ENCODE measurements around the gene ADRM1.
A peak's percentile ranks its signal among the peaks of the same experiment; 100 is the strongest.

The ADRM1 gene

GRCh38 chr20:62302341-62303061 is at the start of gene ADRM1:
Gene ADRM1, plus strand, starts transcription at chr20:62302997. Its CDS starts 572 bp downstream, at chr20:62303569.
- peak; percentile 96 for DNase-seq

GRCh38 chr20:62253398-62253797 is 49.4 kb upstream of the ADRM1 start:
- DNase-seq, result no peak

DNA sequence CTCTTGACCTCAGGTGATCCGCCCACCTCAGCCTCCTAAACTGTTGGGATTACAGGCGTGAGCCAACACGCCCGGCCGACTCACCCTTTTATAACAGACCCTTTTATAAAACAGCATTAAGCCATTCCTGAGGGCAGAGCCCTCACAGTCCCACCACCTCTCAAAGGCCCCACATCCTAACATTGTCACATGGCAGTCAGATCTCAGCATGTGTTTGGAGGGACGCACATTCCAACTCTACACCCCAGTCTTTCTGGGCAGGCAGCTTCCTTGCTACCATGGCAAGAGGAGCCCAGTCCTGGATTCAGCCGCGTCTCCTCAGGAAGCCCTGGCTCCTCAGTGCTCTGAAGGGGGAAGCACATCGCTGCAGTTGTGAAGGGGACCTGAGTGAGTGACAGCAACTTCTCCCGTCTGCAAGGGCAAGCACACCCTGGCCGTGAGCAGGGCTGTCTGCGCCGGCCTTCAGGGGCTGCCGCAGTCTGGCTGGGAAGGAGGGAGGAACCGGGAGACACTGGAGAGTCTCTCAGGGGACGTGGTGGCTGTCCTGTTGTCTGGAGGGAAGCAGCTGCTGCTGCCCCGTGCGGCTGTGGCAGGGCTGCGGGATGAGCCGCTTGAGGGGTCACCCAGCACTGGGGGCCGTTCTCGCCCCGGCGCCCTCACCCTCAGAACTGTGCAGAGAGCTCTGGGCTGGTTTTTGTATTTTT is 48.6 kb upstream of the ADRM1 start:
- DNase-seq, result no peak

DNA sequence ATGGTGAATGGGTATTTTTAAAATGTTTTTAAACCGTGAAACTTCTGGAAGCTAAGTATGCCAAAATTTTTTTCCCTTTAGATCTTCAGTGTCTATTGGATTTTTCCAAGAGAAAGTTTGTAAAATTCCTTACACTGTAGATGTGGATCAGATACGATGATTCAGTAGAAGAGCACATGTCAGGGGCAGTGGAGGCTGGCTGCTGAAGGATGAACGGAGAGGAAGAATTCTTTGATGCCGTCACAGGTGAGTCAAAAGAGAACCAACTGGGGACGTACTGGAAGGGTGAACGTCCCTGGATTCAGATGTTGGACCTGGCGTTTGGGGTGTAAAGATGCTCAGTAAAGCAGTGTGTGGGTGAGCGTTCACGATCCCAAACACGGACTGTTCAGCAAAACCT is 46.8 kb upstream of the ADRM1 start:
- DNase-seq, result no peak

DNA sequence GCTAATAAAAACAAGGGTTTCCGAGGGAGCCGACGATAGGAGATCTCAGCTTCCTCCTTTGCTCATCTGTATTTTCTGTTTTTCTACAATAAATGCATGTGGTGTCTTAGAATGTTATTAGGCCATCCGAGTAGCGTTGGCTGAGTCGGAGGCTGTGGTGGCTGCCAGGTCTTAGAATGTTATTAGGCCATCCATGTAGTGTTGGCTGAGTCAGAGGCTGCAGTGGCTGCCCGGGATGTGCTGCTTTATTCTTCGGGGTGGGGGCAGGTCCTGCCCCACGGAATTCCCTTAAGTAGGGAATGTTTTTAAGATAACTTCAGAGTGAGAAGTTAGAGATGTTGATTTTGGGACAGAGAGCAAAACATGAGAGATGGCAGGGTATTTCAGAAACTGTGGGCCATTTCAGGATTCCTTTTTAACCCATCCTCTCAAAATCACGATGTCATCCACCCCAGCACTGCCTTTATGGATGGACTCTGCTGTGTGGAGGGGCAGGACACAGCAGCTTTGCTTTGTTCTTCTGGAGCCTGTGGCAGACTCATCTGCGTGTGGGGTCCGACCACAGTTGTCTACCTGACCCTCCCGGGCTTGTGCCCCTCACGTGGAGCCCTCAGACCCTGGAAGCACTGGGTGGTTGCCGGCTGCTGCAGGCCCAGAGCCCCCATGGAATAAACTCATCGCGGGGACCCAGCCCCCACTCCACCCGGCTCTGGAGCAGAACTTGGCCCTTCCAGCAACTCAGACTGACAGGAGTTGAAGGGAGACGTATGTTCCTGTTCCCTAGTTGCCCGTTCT is 44.1 kb upstream of the ADRM1 start:
- no peak for DNase-seq

GRCh38 chr20:62259294-62259565 is 43.6 kb upstream of the ADRM1 start:
- DNase-seq, result no peak

GRCh38 chr20:62262064-62262463 is 40.7 kb upstream of the ADRM1 start:
- no peak for DNase-seq

DNA sequence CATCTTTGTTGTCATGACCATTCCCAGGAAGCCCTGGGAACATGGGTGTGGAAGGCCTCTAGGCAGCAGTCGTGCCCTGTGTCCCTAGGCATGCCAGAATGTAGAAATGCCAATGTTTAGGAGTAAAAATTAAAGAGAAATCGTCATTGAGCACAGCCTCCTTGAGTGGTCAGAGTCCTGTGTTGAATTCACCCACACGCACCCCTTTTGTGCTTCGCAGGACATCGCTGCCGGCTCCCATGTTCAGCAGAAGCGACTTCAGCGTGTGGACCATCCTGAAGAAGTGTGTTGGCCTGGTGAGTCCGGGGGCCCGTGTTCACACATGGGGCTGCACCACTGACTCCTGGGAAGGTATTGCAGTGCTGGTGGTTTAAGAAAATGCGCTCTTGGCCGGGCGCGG is 39.4 kb upstream of the ADRM1 start:
- no peak for DNase-seq

- DNase-seq, result no peak
Observed at GRCh38 chr20:62265365-62265764, 37.4 kb upstream of the ADRM1 start.

- no peak for DNase-seq
Observed at GRCh38 chr20:62266340-62266739, 36.5 kb upstream of the ADRM1 start.

GRCh38 chr20:62266851-62267250 is 35.9 kb upstream of the ADRM1 start:
- DNase-seq, result no peak

DNA sequence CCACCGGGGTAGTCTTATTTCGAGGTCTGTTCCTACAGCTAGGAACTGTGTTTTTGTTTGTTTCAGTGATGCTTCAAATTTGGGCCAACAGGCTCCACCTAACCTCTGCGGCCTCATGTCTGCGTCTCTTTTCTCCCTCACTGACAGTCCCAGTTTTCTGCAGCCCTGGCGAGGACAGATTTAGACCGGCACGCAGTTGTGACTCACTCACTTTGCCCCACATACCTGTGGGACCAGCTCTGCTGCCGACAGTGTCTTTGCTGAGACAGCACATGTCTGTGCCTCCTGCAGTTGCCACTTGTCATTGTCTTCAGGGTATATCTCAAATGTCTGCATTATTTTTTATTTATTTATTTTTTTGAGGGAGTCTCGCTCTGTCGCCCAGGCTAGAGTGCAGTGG is 35.3 kb upstream of the ADRM1 start:
- no peak for DNase-seq

DNA sequence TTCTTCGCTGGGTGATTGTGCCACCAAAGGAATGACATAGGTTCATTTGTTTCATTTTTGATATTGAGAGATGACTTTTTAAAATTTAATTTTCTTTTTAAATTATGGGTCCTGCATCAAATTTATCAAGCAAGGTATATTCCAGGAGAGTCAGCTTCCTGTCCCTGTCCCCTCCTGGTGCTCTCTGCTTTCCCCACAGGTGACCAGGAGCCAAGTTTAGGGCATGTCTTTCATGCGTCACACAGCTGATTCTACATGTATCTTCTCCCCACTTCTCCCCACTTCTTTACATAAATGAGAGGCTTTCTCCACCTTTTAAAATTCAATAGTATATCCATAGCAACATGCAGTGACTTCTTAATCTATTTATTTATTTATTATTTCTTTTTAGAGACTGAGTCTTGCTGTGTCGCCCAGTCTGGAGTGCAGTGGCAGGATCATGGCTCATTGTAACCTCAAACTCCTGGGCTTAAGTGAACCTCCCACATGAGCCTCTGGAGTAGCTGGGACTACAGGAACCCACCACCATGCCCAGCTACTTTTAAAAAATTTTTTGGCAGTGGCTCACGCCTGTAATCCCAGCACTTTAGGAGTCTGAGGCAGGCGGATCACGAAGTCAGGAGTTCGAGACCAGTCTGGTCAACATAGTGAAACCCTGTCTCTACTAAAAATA is 34.4 kb upstream of the ADRM1 start:
- DNase-seq, result no peak

DNA sequence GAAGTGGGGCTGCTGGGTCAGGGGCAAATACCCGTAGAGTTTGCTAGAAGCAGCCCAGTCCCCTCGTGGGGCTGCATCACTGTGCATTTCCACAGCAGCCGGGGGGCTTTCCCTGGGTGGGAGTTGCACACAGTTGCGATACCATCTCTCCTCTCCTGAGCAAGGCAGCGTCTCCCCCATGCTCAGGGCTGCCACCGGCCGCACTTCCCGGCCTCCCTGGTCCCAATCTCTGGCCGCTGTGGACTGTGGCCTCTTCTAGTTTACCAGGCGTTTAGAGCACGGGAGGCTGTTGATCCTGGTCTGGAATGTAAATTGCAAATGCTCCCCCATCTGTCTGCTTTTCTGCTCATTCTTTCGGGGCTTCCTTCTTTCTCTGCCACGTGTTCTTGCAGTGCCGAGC is 33.4 kb upstream of the ADRM1 start:
- DNase-seq, result no peak

GRCh38 chr20:62269871-62270270 is 32.9 kb upstream of the ADRM1 start:
- no peak for DNase-seq

DNA sequence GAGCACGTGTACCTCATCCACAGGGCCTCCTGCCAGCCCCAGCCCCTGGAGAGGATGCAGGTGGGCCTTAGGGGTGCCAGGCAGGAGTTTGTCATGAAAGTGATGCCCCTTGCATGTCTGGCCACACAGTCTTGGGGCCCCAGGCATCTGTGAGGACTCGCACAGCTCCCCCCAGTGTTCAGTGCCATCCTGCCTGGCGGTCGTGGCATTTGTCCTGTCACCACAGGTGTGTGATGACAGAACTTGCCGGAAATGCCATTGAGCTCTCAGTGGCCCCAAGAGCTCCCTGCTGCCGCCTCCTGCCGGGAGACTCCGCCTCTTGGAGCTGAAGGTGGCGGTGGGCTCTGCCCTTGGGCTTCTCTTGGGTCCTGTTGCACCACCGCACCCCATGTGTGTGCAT is 30.6 kb upstream of the ADRM1 start:
- no peak for DNase-seq

DNA sequence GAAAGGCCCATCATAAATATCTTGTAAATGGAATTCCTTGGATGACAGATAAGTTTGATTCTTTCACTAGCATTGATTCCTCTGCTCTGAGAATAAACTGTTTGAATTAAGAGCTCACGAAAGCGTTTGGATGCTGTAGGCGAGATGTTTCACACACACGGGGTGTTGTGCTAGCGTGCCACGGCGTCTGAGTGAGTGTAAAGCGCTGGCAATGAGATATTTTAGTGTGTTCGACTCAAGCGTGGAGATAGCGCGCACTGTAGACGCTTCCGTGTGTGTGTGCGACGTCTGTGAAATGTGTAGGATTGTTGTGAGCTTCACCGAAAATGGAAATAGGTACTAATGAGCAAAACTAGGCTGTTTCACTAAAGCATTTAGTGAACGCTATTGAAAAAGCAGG is 29.4 kb upstream of the ADRM1 start:
- no peak for DNase-seq

DNA sequence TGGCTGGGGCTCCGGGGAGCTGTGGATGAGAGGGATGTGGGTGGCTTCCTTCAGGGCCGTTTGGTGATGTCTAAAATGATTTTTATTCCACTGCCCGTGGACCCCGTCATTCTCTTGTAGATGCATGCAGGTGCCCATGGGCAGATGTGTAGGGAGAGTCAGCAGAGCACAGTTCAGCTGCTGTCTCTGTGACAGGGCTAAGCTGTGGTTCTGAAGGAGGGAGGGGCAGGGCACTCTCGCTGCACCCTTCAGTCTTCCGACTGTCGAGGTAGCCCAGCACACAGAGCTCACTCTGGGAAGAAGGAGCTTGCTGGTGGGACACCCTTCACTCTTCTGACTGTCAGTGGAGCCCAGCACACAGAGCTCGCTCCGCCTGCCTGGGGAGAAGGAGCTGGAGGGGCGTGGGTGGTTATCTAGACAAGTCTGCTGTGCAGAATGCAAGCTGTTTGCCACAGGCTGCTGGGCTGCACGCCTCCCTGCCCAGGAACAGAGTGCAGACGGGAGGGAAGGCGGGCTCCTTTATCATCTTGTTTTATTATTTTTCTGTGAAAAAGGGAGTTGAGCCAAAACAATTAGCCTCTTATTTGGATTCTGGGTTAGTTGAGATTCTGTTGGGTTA is 28.4 kb upstream of the ADRM1 start:
- DNase-seq, result no peak

- DNase-seq, result no peak
Observed at GRCh38 chr20:62275219-62275618, 27.6 kb upstream of the ADRM1 start.

DNA sequence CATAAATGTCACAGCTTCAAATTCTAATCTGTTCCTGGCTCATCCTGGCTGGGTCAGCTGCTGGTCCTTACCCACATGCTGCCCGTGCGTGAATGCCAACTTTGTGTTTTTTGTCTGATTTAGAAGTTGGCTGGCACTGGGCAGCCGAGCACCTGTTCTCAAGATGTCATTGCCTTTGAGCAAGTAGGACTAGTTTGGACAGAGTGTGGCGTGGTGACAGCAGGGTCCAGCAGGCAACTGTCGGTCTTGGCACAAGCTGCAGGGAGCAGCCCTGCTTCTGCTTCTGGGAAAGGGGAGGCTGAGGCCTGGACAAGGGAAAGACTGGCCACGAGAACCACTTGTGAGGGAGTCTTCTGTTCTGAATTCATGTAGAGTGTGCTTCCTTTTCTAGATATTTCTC is 26.4 kb upstream of the ADRM1 start:
- no peak for DNase-seq

- no peak for DNase-seq
Observed at GRCh38 chr20:62277253-62277652, 25.5 kb upstream of the ADRM1 start.

DNA sequence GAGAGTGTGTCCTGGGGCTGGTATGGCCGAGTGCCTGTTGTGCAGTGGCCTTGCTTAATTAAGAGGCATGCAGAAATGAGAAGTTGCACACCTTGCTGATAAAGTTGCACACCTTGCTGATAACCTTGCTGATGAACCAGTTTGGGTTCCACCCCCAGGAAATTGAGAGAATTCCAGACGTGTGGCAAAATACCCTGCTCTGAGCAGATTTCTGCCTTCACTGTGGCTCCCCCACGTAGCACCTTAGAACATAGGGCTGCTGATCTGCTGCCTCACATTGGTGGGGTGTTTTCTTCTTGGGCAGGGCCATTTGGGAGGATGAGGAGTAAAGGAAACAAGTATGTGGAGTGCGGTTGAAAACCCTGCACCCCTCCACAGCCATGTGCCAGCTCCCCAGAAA is 22.5 kb upstream of the ADRM1 start:
- no peak for DNase-seq
